Mucosa of descending colon (tissue), 3 donors: ENCODE data around the gene FAM72D. TPM values are rescaled to one million over a fixed set of nuclear protein-coding genes. Genes with fewer than 3 reads are reported as not detected.
"Not testable (repeated sequence)": the region's sequence is repeated elsewhere in the genome, so short reads cannot be mapped to it uniquely, and the experiment has no call there.

Source experiments
- ATAC-seq: fragments of 200-7000 bp; cut with Tn5 transposase; one replicate; pipeline ENCODE4 v1.9.1; 2020; ENCODE audit warnings: mild to moderate bottlenecking, moderate library complexity
- DNase-seq, 3 donors: peaks; one replicate each; pipeline ENCODE4 v3.0.0-alpha.2; 2020
- H3K36me3 ChIP-seq: fragments of 200-600 bp; one replicate; pipeline ENCODE4 v1.8.0; 2021; ENCODE audit warnings: low read depth, mild to moderate bottlenecking
- H3K4me1 ChIP-seq: fragments of 200-600 bp; one replicate; pipeline ENCODE4 v1.8.0; 2021; ENCODE audit warnings: low read depth, mild to moderate bottlenecking
- H3K4me3 ChIP-seq: fragments of 200-600 bp; one replicate; pipeline ENCODE4 v1.8.0; 2021; ENCODE audit warnings: mild to moderate bottlenecking
- H3K9me3 ChIP-seq: fragments of 200-600 bp; one replicate; pipeline ENCODE4 v1.8.0; 2021; ENCODE audit warnings: mild to moderate bottlenecking
- intact Hi-C, 2 donors: fragments of 100-400 bp; cut with DNase I in 1 of 2; cut with micrococcal nuclease in 1 of 2; formaldehyde crosslinking; loops; one replicate each; pipeline versions ENCODE4 v1.11.0 to v1.11.1; 2022; cut with DNase I, micrococcal nuclease
- total RNA-seq, 3 donors: library from RNA; stranded (reverse); fragmentation: NEBNext Ultra II Directional in 2 of 3; extraction: Animal tissue kit (Norgen Biotek cat#: 25700) in 2 of 3; gene quantifications; one replicate each; pipeline versions ENCODE4 v1.2.1 to v1.2.4, GENCODE V29; 2021 to 2023
- donor health status: DM: no; HTN: no; CAD: no; lungs with moderate emphysema.
- donor health status: DM: no; HTN: no; CAD: no.
- donor health status: DM: no; HTN: yes; CAD: no.

FAM72D gene
- total RNA-seq, 3 donors from 2014 or later: 0.19 to 1.1 (median 0.26) TPM

GRCh38 chr1:145114560-145115057 is 18.8 kb downstream of the FAM72D start:
- DNase-seq, H3K36me3 ChIP-seq, H3K4me3 ChIP-seq, ATAC-seq, H3K9me3 ChIP-seq, intact Hi-C loops, H3K4me1 ChIP-seq: not testable (repeated sequence)

- ATAC-seq, H3K9me3 ChIP-seq, intact Hi-C loops, H3K4me1 ChIP-seq, DNase-seq, H3K36me3 ChIP-seq, H3K4me3 ChIP-seq: not testable (repeated sequence)
Observed at GRCh38 chr1:145115587-145116493, 20.1 kb downstream of the FAM72D start.

GRCh38 chr1:145119842-145120241 is 24.1 kb downstream of the FAM72D start:
- H3K4me1 ChIP-seq, H3K36me3 ChIP-seq, H3K4me3 ChIP-seq, ATAC-seq, DNase-seq, H3K9me3 ChIP-seq, intact Hi-C loops: not testable (repeated sequence)

GRCh38 chr1:145122344-145123061 is 26.7 kb downstream of the FAM72D start:
- intact Hi-C loops, ATAC-seq, H3K4me3 ChIP-seq, H3K4me1 ChIP-seq, DNase-seq, H3K9me3 ChIP-seq, H3K36me3 ChIP-seq: not testable (repeated sequence)

- ATAC-seq, intact Hi-C loops, H3K36me3 ChIP-seq, DNase-seq, H3K4me1 ChIP-seq, H3K4me3 ChIP-seq, H3K9me3 ChIP-seq: not testable (repeated sequence)
Observed at GRCh38 chr1:145123062-145123395, 27.3 kb downstream of the FAM72D start.

GRCh38 chr1:145123992-145124641 is 28.3 kb downstream of the FAM72D start:
- H3K36me3 ChIP-seq, H3K4me1 ChIP-seq, H3K4me3 ChIP-seq, intact Hi-C loops, DNase-seq, H3K9me3 ChIP-seq: not testable (repeated sequence)
- ATAC-seq: peak; percentile 40

- ATAC-seq, H3K9me3 ChIP-seq, H3K4me3 ChIP-seq, H3K4me1 ChIP-seq, H3K36me3 ChIP-seq, DNase-seq, intact Hi-C loops: not testable (repeated sequence)
Observed at GRCh38 chr1:145125112-145125511, 29.3 kb downstream of the FAM72D start.

- H3K4me1 ChIP-seq, H3K36me3 ChIP-seq, intact Hi-C loops, H3K9me3 ChIP-seq, DNase-seq, H3K4me3 ChIP-seq, ATAC-seq: not testable (repeated sequence)
Observed at GRCh38 chr1:145127144-145127543, 31.4 kb downstream of the FAM72D start.

- peak in 1 of 3 donors; percentile 1 for DNase-seq
- intact Hi-C loops, H3K9me3 ChIP-seq, H3K4me3 ChIP-seq, ATAC-seq, H3K36me3 ChIP-seq, H3K4me1 ChIP-seq: not testable (repeated sequence)
Observed at GRCh38 chr1:145128697-145129469, 33.1 kb downstream of the FAM72D start.

- intact Hi-C loops, DNase-seq, H3K4me3 ChIP-seq, ATAC-seq, H3K9me3 ChIP-seq, H3K4me1 ChIP-seq, H3K36me3 ChIP-seq: not testable (repeated sequence)
Observed at GRCh38 chr1:145134476-145134875, 38.7 kb downstream of the FAM72D start.

GRCh38 chr1:145140549-145140948 is 44.8 kb downstream of the FAM72D start:
- DNase-seq, ATAC-seq, H3K36me3 ChIP-seq, H3K4me3 ChIP-seq, H3K4me1 ChIP-seq, H3K9me3 ChIP-seq, intact Hi-C loops: not testable (repeated sequence)

GRCh38 chr1:145144264-145144913 is 48.6 kb downstream of the FAM72D start:
- H3K36me3 ChIP-seq, H3K4me1 ChIP-seq, H3K9me3 ChIP-seq, intact Hi-C loops, ATAC-seq, H3K4me3 ChIP-seq, DNase-seq: not testable (repeated sequence)

GRCh38 chr1:145146308-145146707 is 50.5 kb downstream of the FAM72D start:
- H3K4me1 ChIP-seq, ATAC-seq, intact Hi-C loops, H3K36me3 ChIP-seq, H3K9me3 ChIP-seq, H3K4me3 ChIP-seq: not testable (repeated sequence)
- peak in 1 of 3 donors; percentile 28 for DNase-seq
